Measurements from ENCODE around the gene GADD45A. TPM values are rescaled to one million over a fixed set of nuclear protein-coding genes. Genes with fewer than 3 reads are reported as not detected.
"Not testable (repeated sequence)": the region's sequence is repeated elsewhere in the genome, so short reads cannot be mapped to it uniquely, and the experiment has no call there.

The GADD45A gene
- polyA plus RNA-seq, 12 donors = 13.2 to 34.9 (median 16.4) TPM; not detected in 1

DNA sequence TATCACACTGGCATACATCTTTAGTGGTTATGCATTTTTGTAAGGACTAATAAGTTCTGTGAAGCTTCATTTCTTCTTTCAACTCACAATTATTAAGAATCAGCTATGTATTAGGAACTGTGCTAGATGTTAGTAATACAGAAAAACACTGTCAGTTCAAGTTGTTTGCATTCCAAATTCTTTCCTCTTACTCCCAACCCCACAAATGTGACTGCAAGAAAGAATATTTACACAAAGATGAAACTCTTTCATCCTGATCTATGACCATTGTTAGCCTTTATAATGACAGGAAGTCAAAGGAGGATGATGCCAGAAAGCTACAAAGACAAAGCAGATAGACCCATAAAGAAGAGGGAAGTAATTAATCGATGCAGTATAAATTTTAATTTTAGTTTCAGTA is 21.0 kb upstream of the GADD45A start:
- no peak for DNase-seq

DNA sequence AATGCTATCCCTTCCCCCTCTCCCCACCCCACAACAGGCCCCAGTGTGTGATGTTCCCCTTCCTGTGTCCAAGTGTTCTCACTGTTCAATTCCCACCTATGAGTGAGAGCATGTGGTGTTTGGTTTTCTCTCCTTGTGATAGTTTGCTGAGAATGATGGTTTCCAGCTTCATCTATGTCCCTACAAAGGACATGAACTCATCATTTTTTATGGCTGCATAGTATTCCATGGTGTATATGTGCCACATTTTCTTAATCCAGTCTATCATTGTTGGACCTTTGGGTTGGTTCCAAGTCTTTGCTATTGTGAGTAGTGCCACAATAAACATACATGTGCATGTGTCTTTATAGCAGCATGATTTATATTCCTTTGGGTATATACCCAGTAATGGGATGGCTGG is 19.7 kb upstream of the GADD45A start:
- not testable (repeated sequence) for DNase-seq

DNA sequence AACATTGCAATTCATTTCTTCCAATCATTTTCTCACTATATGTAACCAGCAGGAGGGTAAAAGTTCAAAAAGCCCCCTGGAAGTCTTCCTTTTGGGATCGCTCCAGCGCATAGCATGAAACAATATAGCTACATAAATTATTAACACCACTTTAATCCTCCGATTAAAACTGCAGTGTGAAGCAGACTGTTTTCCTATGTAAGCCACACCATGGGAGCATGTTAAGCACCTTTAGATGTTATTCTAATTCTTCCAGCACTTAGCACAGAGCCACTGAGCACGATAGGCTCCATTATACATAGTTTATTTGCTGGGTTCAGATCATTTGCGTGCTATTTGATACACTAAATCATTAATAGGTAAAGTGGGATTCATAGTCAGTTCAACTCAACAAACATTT is 18.4 kb upstream of the GADD45A start:
- no peak for DNase-seq

DNA sequence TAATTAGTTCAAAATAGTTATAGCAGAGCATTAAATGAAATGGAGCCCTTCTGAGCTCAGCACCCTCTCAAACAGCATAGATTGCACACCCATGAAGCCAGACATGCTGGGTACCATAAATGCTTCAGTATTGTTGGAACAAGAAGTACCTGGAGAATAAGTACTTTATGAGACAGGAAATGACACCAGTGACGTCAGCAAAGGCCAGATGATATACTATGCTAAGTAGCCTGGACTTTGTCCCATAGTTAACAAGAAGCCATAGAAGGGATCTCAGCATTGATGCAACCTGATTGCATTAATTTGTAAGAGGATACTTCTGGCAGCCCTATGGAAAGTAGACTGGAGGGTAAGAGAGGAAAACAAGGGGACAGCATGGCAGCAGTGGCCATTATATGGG is 16.3 kb upstream of the GADD45A start:
- DNase-seq = no peak

DNA sequence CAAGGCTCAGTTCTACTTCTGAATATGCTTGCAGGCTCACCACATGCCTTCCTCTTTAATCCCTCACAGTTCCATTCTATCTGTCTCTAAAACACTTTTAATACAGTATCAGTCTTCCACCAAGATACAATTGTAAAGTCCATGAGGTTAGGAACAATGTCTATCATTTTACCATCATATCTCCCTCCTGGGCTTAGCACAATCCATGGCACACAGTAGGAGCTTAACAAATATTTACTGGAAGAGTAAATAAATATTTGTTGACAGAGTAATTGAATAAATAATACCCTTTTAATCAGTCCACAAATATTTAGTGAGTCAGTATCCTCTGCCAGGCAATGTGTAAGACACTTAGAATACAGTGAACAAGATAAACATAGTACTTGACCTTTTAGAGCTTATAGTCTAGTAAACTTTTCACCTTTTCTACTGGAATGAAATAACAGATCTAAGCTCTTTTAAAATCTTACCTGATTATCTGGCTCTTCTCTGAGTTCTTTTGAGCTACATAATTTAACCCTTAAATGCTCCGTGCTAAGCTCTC is 12.7 kb upstream of the GADD45A start:
- no peak for DNase-seq

DNA sequence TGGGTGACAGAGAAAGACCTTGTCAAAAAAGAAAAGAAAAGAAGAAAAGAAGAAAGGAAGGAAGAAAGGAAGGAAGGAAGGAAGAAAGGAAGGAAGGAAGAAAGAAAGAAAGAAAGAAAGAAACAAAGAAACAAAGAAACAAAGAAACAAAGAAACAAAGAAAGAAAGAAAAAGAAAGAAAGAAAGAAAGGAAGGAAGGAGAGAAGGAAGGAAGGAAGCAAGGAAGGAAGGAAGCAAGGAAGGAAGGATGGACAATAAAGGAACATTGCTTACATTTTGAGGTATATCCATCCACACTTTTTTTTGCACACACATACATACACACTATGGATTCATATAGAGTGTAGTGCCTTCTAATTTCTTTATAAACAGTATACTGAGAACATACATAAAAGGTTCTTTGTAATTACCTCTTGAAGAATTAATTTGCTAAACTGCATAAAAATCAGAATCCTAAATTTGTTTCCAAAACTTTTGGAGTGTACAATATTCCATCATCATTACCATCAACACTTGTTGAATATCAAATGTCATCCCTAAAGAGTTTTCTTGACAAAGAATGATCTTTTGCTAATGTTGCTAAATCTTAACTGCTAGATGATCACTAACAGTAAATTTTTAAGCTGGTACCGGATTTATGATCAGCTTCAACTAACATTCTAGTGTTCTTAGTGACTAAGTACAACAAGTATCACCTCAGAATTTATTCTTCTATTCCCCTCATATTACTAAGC is 11.4 kb upstream of the GADD45A start:
- DNase-seq = no peak

DNA sequence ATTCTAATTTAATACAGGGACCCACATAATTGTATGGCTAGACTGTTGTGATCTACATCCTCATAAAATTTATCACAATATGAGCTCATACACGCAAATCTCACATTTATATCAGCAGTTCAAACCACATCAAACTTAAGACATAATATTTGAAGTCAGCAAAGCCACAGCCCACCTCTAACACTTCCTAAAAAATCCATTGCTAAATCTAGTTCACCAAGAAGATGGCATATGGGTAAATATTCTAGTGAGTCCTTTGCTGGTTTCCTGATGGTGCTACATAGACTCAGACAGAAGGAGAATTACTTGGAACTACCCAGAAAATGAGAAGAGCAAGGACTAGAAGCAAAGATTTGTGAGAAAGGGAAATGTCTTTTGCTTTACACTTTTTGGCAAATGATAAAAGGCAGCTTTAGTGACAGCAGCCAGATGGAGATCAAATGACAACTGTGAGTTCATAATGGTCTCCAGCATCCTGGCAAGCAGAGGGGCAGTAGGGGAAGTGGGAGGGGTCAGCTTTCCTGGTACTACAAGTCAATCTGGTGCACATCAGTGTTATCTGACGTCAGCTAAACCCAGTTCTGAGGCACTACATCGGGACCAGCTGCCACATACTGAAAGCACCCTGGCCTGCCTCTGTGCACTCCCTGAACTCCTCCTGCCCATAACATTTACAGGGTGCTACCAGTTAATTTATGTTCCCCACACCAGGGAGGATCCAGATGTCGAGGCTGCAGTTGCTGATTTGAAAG is 10.6 kb upstream of the GADD45A start:
- peak; percentile 63 for DNase-seq

DNA sequence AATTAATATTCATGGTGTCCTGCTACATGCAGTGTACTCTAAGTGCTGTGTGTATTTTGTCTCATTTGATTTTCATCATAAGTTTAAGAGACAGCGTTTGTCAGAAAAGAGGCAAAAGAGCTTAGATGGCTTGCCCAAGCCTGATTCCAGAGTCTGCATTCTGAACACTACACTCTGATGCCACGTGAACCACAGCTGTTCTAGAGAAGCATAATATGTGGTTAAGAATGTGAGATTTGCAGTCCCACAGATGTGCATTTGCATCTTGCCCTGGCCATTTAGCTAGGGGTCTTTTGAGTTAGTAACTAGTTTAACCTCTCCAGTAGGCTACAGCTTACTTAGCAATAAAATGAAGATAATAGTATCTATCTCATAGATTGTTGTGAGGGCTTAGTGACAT is 9.2 kb upstream of the GADD45A start:
- no peak for DNase-seq

DNA sequence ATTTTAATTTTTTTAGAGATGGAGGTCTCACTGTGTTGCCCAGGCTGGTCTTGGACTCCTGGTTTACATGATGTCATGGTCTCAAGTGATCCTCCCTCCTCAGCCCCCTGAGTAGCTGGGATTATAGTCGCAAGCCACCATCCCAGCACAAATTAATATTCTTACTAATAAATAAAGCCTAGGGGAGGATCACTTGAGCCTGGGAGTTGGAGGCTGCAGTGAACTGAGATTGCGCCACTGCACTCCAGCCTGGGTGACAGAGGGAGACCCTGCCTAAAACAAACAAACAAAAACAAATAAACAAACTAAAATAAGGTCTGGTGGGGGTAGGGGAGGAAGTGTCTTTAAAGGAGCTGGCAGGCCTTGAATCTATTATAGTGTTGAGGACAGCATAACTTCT is 8.7 kb upstream of the GADD45A start:
- DNase-seq = no peak

DNA sequence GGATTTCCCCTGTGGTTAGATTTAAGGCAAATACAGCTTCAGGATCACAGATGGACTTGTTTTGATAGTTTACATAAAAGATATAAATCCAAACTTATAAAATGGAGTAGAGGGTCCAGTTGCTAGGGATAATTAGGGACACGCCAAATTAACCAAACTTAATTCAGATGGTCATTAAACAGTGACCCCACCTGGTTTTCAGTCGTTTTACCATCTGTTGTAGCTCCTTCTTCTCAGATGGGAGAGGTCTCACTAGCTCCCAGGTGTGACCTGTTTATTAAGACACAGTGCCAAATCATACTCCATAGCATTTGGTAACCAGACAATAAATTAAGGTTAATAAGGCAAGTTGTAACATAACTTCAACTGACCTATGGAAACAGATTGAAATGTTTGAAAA is 8.1 kb upstream of the GADD45A start:
- DNase-seq = no peak

DNA sequence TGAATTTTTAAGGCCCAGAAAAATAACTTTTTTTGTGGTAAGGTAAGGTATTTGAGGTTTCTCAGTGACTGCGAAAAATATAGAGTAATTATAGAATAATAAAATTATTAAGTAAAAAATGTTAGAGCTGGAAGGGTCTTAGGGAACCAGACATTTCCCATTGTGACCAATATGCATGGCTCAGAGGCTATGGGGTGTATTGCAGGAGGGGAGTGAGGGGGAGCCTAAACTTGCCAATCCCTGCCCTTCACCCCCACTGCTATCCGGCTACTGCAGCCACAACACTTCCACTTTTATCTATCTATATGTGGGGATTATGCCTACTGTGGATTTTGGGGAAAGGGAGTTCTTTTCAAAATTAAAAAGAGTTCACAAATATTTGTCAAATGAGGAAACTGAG is 7.6 kb upstream of the GADD45A start:
- DNase-seq = no peak

DNA sequence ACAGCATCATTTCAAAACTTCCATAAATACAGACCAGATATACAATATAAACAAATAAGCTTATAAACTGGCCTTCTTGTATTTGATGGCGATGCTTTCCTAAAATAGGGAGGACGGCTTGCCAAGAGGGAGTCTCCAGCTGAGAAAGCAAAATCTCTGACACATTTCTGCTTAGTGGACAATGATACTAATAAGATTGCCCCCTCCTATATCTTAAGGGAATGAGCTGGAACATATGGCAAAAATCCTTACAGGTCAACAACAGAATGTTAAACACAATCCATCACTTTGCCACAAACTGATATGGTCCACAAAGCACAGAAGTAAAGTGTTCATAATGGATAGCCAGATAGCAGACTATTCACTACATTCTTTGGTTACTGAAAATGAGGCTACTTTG is 7.1 kb upstream of the GADD45A start:
- DNase-seq = no peak

DNA sequence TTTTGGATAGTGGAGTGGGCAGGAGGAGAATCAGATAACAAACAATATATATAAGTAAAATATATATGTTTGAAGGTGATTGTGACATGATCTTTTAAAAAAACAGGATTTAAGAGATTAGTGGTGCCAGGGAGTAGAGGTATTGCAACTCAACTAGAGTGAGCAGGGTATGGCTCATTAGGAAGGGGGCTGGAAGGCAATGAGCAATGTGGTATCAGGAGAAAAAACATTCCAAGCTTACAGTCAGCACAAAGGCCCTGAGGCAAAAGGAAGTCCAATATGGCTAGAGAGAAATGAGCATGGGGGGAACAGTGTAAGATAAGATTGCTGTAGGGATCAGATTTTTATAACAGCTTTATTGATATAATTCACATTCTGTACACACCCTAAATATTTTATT is 5.3 kb upstream of the GADD45A start:
- DNase-seq = no peak

DNA sequence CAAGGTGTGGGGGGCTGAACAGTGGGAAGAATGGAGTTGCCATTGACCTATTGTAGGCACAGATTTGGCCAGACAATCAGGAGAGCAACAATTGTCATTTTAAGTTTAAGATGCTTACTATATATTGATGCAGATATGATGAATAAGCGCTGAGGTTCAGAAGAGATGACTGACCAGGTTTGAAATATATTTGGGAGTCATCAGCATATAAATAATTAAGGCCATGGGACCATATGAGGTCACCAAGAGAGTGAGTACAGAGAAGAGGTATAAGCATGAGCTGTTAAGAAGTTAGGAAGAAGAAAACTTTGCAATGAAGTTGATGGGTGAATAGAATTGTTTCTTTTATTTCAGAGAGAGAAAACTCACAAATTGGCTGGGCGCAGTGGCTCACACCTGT is 4.5 kb upstream of the GADD45A start:
- DNase-seq = no peak

DNA sequence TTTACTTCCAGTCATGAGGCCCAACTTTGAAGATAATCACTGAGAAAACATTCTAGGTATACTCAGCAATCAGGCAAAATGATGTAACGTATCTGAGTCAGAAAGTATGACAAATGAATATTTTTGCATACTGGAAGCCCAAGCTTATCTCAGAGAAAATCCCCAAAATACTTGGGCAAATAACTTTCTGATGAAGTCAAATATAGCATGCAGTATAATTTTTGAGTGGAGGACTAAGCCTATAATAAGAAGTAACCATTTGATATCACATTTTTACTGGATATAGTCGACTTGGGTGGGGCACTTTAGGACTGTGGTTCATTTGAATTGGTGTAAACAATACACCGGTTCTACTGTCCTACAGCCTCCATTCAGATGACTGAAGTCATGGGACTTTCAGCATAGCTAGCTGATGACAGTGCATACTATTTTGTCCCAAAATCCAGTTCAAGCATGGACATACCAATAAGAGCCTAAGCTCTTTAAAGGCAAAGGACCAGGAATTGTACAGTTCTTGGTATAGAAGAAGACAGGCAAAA is 2.3 kb upstream of the GADD45A start:
- no peak for DNase-seq

DNA sequence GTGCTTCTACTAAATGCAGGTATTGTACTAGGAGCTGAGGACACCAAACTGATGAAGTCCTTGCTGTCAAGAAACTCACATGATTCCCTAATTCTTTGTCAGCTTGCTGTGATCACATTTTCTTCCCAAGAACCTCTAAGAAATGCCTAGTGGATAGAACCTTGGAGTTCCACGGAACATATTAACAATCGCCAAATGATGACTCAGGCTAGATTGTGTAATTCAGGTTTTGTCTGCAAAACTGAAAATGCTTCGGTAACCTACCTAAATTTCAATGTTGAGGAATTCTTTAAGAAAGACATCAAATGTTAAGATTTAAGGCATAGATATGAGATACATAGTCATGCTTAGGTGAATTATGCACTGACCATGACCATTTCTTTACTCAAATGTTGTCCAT is 1.7 kb upstream of the GADD45A start:
- DNase-seq = peak; percentile 26

DNA sequence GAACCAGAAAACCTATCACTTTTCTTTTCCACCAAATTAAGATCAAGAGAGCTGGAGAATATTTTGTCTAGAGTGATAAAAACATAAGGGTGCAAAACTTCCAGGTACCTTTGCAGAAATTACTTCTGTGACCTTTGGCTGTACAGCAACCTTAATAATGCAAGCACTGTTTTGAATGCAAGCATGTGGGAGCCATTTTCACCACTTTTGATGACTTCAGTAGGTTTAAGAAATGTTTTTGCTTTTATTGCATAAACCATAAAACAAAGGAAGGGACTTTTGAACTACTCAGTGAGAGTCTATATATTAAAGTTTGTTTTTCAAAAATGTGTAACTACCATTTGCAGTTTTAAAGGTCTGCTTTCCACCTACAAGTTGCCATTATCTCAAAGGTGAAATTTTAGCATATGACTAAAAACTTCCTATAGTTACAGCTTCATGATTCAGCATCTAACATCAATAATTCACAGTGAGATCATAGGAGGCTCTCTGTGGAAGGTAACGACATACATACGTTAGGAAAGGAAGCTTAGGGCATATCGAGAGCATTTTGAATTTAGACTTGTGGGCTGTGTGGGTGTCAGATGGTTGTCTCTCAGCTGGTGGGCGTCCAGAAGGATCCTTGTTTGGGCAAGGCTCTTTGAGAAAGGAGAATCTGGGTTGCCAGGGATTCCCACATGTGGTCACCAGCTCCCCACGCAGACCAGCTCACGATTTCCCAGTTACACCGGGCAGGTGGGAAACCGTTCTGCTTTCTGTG is 1.1 kb upstream of the GADD45A start:
- peak; percentile 20 for DNase-seq

DNA sequence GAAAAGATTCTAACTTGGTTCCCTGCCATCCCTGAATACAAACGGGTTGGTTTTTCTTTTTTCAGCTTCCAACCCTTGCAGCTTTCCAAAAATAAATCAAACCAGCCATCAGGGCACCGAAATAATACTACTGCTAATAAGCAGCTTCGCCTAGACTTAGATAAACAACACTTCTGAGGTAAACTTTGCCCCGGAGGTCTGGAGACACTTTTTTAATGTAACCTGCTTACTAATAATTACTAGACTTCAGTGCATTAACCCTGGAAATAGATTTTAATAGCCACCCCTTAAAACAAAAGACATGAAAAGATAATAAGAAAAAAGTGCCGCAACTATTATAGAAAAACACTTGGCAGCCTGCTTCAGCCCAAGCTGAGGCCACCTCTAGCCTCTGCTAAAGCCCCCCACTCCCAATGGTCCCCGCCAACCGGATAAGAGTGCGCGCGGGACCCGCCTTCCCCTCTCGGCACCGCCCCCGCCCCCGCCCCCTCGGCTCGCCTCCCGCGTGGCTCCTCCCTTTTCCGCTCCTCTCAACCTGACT is 405 bp upstream of the GADD45A start:
- DNase-seq = no peak

DNA sequence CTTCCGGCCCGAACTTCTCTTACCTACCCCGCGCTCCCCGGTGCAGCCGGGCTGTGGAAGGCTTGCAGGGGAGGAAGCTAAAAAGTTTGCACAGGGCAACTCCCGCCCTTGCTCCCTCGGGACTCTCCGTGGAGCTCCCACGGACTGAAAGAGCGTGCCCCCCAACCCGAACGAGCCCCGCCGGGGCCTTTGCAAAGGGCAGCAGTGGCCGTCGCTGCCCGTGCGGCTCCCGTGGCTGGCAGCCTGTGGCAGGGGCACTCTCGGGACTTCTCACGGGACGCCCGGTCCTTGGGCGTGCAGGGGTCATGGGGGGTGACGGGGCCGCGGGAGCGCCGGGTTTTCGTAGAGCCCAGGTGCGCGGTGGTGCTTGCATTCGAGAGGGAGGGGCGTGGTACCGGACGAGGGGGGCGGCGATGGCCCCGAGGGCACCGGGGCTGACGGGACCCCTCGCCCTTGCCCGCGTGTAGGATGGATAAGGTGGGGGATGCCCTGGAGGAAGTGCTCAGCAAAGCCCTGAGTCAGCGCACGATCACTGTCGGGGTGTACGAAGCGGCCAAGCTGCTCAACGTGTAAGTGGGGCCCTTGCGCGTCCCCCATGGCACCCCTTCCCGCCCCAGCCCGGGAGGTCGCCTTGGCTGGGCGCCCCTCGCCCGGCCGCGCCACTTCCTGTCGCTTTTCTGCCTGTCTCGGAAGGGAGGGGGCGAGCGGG is 711 bp downstream of the GADD45A start:
- DNase-seq = peak; percentile 32

DNA sequence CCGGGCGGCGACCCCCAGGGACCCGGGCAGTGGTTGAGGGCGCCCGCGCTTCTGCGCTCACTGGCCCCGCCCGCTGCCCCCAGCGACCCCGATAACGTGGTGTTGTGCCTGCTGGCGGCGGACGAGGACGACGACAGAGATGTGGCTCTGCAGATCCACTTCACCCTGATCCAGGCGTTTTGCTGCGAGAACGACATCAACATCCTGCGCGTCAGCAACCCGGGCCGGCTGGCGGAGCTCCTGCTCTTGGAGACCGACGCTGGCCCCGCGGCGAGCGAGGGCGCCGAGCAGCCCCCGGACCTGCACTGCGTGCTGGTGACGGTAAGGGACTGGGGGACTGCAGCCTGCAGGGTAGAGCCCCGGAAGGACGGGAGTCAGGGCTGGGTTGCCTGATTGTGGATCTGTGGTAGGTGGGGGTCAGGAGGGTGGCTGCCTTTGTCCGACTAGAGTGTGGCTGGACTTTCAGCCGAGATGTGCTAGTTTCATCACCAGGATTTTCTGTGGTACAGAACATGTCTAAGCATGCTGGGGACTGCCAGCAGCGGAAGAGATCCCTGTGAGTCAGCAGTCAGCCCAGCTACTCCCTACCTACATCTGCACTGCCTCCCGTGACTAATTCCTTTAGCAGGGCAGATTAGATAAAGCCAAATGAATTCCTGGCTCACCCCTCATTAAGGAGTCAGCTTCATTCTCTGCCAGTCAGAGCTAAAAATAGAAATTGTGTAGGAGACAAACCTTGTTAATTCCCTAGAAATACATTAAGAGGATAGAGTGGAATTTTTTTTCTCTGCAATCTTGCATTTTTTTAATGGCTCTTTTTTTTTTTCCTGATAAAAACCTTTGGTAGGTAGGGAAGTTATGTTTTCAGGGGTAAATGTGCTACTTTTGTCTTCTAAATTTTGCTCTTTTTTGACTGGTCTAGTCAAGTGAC is 1.5 kb downstream of the GADD45A start:
- DNase-seq = peak; percentile 59
